Activated effector memory CD4-positive, alpha-beta T cell treated with Interleukin-2 at 50 U/mL for 16 hours (primary cell): ENCODE data around the gene IRGQ.
A peak's percentile ranks its signal among the peaks of the same experiment; 100 is the strongest.
"Not testable (repeated sequence)": the region's sequence is repeated elsewhere in the genome, so short reads cannot be mapped to it uniquely, and the experiment has no call there.

Experiments
- DNase-seq: peaks from one replicate; pipeline ENCODE4 v3.0.0-alpha.2; 2020

Gene IRGQ

GRCh38 chr19:43595999-43596841, at the start of gene IRGQ, which contains the start of gene ZNF576:
Gene IRGQ (minus strand): TSS chr19:43596134. CDS start chr19:43595338, 796 bp downstream.
Gene ZNF576 (plus strand): TSS chr19:43596595. CDS start chr19:43597109, 514 bp downstream.
- peak; percentile 99 for DNase-seq

GRCh38 chr19:43644181-43644580, 48.2 kb upstream of the IRGQ start:
- no peak for DNase-seq

GRCh38 chr19:43643326-43643725, 47.4 kb upstream of the IRGQ start:
- DNase-seq = no peak

- no peak for DNase-seq
Observed at GRCh38 chr19:43642531-43642930, 46.6 kb upstream of the IRGQ start.

GRCh38 chr19:43641333-43641732, 45.4 kb upstream of the IRGQ start:
- no peak for DNase-seq

- no peak for DNase-seq
Observed at GRCh38 chr19:43640424-43640757, 44.5 kb upstream of the IRGQ start.

- DNase-seq = peak; percentile 36
Observed at GRCh38 chr19:43639519-43640423, 43.8 kb upstream of the IRGQ start, which contains the start of gene CADM4. Gene CADM4 (minus strand): TSS chr19:43639850. CDS start chr19:43639790, 60 bp downstream.

- DNase-seq = no peak
Observed at GRCh38 chr19:43638995-43639518, 43.1 kb upstream of the IRGQ start.

- DNase-seq = no peak
Observed at GRCh38 chr19:43638214-43638994, 42.5 kb upstream of the IRGQ start.

- DNase-seq = no peak
Observed at GRCh38 chr19:43636121-43636683, 40.3 kb upstream of the IRGQ start.

- not testable (repeated sequence) for DNase-seq
Observed at GRCh38 chr19:43635561-43635940, 39.6 kb upstream of the IRGQ start.

- DNase-seq = no peak
Observed at GRCh38 chr19:43634872-43635560, 39.1 kb upstream of the IRGQ start.

GRCh38 chr19:43634506-43634871, 38.6 kb upstream of the IRGQ start:
- DNase-seq = no peak

- DNase-seq = no peak
Observed at GRCh38 chr19:43634068-43634467, 38.1 kb upstream of the IRGQ start.

GRCh38 chr19:43633520-43633919, 37.6 kb upstream of the IRGQ start:
- DNase-seq = no peak

- no peak for DNase-seq
Observed at GRCh38 chr19:43631491-43631890, 35.6 kb upstream of the IRGQ start.

- no peak for DNase-seq
Observed at GRCh38 chr19:43628646-43629326, 32.9 kb upstream of the IRGQ start.

GRCh38 chr19:43626838-43627237, 30.9 kb upstream of the IRGQ start:
- no peak for DNase-seq

GRCh38 chr19:43625918-43626579, 30.1 kb upstream of the IRGQ start:
- no peak for DNase-seq

- DNase-seq = peak; percentile 71
Observed at GRCh38 chr19:43624933-43625332, 29.0 kb upstream of the IRGQ start.
